Right lobe of liver (tissue), 6 donors: ENCODE results near the gene ZSCAN10. TPM values are rescaled to one million over a fixed set of nuclear protein-coding genes. Genes with fewer than 3 reads are reported as not detected.
"Not testable (repeated sequence)": the region's sequence is repeated elsewhere in the genome, so short reads cannot be mapped to it uniquely, and the experiment has no call there.

Experiments
- ATAC-seq, 4 donors: fragments of 200-7000 bp; cut with Tn5 transposase; one replicate each; pipeline ENCODE4 v1.9.1; 2020; ENCODE audit warnings: mild to moderate bottlenecking in 4 of 4, moderate library complexity in 4 of 4
- DNase-seq, 3 donors: peaks; one replicate each; pipeline ENCODE4 v3.0.0-alpha.2; 2020
- H3K27ac ChIP-seq, 3 donors: fragments of 200-600 bp; one replicate each; pipeline ENCODE4 v1.8.0; 2022
- H3K27me3 ChIP-seq, 2 donors: fragments of 200-600 bp; one replicate each; pipeline ENCODE4 v1.8.0; 2022
- H3K36me3 ChIP-seq, 4 donors: fragments of 200-600 bp; sonication (generic) in 1 of 4; one replicate each; pipeline versions ENCODE4 v1.5.1 to v1.8.0; 2017 to 2022; ENCODE audit warnings: control low read depth in 1 of 4
- H3K4me1 ChIP-seq, 4 donors: fragments of 200-600 bp; sonication (generic) in 1 of 4; one replicate each; pipeline versions ENCODE4 v1.5.1 to v1.8.0; 2017 to 2022; ENCODE audit warnings: control low read depth in 1 of 4
- H3K4me3 ChIP-seq, 3 donors: fragments of 200-600 bp; one replicate each; pipeline ENCODE4 v1.8.0; 2022
- H3K9me3 ChIP-seq, 4 donors: fragments of 200-600 bp; sonication (generic) in 1 of 4; one replicate each; pipeline versions ENCODE4 v1.5.1 to v1.8.0; 2017 to 2022; ENCODE audit warnings: control low read depth in 1 of 4
- CTCF ChIP-seq, 4 donors: fragments of 200-600 bp in 3 of 4; fragments of 450-650 bp in 1 of 4; IDR thresholded peaks; one replicate each; pipeline versions ENCODE4 v1.5.1 to v1.8.0; 2016 to 2022; ENCODE audit warnings: antibody characterized with exemption in 4 of 4, mild to moderate bottlenecking in 2 of 4
- POLR2A ChIP-seq: fragments of 450-650 bp; IDR thresholded peaks from one replicate; pipeline ENCODE4 v1.6.1; 2017; ENCODE audit warnings: antibody characterized with exemption, mild to moderate bottlenecking
- WGBS: methylation state at CpG from one replicate; pipeline ENCODE4 v1.1.6; 2018; ENCODE audit warnings: low coverage, low lambda C conversion rate; ENCODE audit not compliant: insufficient coverage; ENCODE audit errors: missing lambda C conversion rate; 5-methylcytosine and 5-hydroxymethylcytosine counted together
- intact Hi-C, 2 donors: fragments of 100-400 bp; cut with DNase I; formaldehyde crosslinking; loops; one replicate each; pipeline versions ENCODE4 v1.11.2 to v1.14.1; 2022
- total RNA-seq, 6 experiments: library from RNA; depleted of rRNA in 2 of 6; stranded (reverse); fragments of >200 nt in 2 of 6; fragmentation: NEBNext Ultra II Directional in 3 of 6; extraction: Animal tissue kit (Norgen Biotek cat#: 25700) in 3 of 6; gene quantifications; one replicate each; pipeline versions ENCODE4 v1.1.0 to v1.2.4, GENCODE V29; 2016 to 2023
- donor health status: DM: no; HTN: yes; CAD: no.
- donor health status: DM: no; HTN: no; CAD: no.
- donor health status: DM: no; HTN: no; CAD: no.
- donor health status: DM: no; HTN: yes; CAD: no.
- donor health status: DM: no; HTN: yes; CAD: no.

The ZSCAN10 gene
- total RNA-seq, 6 experiments from 2014 or later, result not detected

GRCh38 chr16:3140603-3141427 is 41.7 kb upstream of the ZSCAN10 start:
- no peaks in the 10 kb centered on the region for H3K27me3 ChIP-seq
- H3K9me3 ChIP-seq, result no peaks in the 10 kb centered on the region
- WGBS, result 100% methylated on average over 5 of the region's 69 CpGs
- intact Hi-C loops, result no loop called here
- H3K4me1 ChIP-seq, result peaks cover 0 to 24% (median 12%) of the 10 kb centered on the region in 4 donors
- H3K27ac ChIP-seq, result no peak overlapping the region
- peaks cover 0 to 6% (median 0%) of the 10 kb centered on the region in 4 donors for H3K36me3 ChIP-seq
- no peak overlapping the region for H3K4me3 ChIP-seq
- DNase-seq (peak in 1 of 3 donors; percentile 44), ATAC-seq (no peak)
- TF ChIP-seq CTCF (IDR thresholded peaks at IDR 0.05), result no peak
- no peak for TF ChIP-seq POLR2A

DNA sequence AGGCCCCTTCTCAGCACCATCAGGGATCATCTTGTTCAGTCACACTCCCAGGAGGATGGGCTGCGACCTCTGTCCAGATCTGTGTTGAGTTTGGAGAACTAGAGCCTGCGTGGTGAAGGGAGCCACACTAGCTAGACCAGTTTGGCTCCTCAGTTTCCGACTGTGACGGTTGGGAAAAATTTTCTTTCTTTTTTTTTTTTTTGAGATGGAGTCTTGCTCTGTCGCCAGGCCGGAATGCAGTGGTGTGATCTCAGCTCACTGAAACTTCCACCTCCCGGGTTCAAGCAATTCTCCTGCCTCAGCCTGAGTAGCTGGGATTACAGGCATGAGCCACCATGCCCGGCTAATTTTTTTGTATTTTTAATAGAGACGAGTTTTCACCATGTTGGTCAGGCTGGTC is 40.5 kb upstream of the ZSCAN10 start:
- H3K4me1 ChIP-seq, result peaks cover 0 to 28% (median 12%) of the 10 kb centered on the region in 4 donors
- intact Hi-C loops, H3K27me3 ChIP-seq, H3K27ac ChIP-seq, H3K4me3 ChIP-seq, ATAC-seq, H3K9me3 ChIP-seq, DNase-seq, H3K36me3 ChIP-seq: not testable (repeated sequence)
- WGBS, result 92% methylated on average over 9 of the region's 9 CpGs

GRCh38 chr16:3138823-3139426 is 39.8 kb upstream of the ZSCAN10 start:
- Histone ChIP-seq H3K9me3 (no peaks in the 10 kb centered on the region), H3K4me1 (peaks cover 0 to 26% (median 9%) of the 10 kb centered on the region in 4 donors), H3K4me3 (no peak overlapping the region), H3K36me3 (peaks cover 0 to 6% (median 0%) of the 10 kb centered on the region in 4 donors), H3K27ac (no peak overlapping the region), H3K27me3 (no peaks in the 10 kb centered on the region)
- ATAC-seq, result no peak
- no peak for DNase-seq
- TF ChIP-seq POLR2A, result no peak
- TF ChIP-seq CTCF (IDR thresholded peaks at IDR 0.05), result no peak
- intact Hi-C loops, result no loop called here
- WGBS, result 69% methylated on average over 4 of the region's 14 CpGs

DNA sequence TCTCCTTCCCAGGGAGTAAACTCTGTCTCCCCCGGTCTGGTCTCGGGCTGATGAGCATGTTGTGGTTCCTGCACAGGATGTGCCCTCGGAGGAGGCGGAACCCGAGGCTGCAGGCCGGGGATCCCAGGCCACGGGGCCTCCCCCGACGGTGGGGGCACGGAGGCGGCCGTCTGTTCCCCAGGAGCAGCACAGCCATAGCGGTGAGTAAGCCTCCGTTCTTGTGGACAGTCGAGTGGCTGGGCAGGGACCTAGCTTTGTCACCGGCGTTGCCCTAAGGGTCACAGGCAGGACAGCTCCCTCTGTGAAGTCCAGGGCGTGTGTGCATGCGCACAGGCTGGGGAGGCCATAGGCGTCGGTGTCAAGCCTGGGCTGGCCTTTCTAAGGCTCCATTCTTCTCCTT is 39.2 kb upstream of the ZSCAN10 start:
- ATAC-seq, result no peak
- intact Hi-C loops, result no loop called here
- no CpG with 5 or more reads among the region's 21 CpGs for WGBS
- Histone ChIP-seq H3K4me1 (peaks cover 0 to 30% (median 7%) of the 10 kb centered on the region in 4 donors), H3K4me3 (no peak overlapping the region), H3K9me3 (no peaks in the 10 kb centered on the region), H3K27me3 (no peaks in the 10 kb centered on the region), H3K36me3 (peaks cover 0 to 6% (median 0%) of the 10 kb centered on the region in 4 donors), H3K27ac (no peak overlapping the region)
- peak in 1 of 3 donors; percentile 46 for DNase-seq
- TF ChIP-seq POLR2A, result no peak
- TF ChIP-seq CTCF (IDR thresholded peaks at IDR 0.05), result no peak

GRCh38 chr16:3137267-3137666 is 38.2 kb upstream of the ZSCAN10 start:
- DNase-seq (peak in 1 of 3 donors; percentile 43), ATAC-seq (no peak)
- Histone ChIP-seq H3K4me1 (peaks cover 0 to 27% (median 4%) of the 10 kb centered on the region in 4 donors), H3K36me3 (peaks cover 0 to 6% (median 0%) of the 10 kb centered on the region in 4 donors), H3K27me3 (no peaks in the 10 kb centered on the region), H3K4me3 (no peak overlapping the region), H3K27ac (no peak overlapping the region), H3K9me3 (no peaks in the 10 kb centered on the region)
- 92% methylated on average over 7 of the region's 13 CpGs for WGBS
- TF ChIP-seq POLR2A (no peak), CTCF (IDR thresholded peaks at IDR 0.05) (no peak)
- intact Hi-C loops, result no loop called here
